ENCODE data around the gene RNU1-4. TPM values are rescaled to one million over a fixed set of nuclear protein-coding genes. Genes with fewer than 3 reads are reported as not detected.
"Not testable (repeated sequence)": the region's sequence is repeated elsewhere in the genome, so short reads cannot be mapped to it uniquely, and the experiment has no call there.

The RNU1-4 gene
- total RNA-seq, 1 donor from 2014 or later: 1,962 TPM

DNA sequence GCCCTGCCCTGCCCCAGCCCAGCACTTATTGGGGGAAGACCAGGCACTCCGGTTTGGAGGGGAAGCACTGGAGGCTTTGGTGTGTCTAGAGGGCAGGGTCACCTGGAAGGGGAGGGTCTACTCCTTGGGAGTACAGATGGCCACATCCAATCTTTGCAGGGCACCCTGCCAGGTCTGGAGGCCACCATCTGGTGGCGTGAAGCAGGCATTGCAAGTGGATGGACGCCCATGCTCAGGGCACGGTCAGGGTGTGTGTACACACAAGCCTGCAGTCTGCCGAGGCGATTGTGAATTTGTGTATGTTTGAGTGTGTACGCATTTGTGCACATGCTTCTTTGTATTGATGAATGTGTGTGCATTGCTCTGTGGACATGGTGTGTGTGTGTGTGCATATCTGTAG, 37.2 kb upstream of the RNU1-4 start:
- H3K27ac Mint-ChIP-seq; H3K27me3 Mint-ChIP-seq; H3K9me3 Mint-ChIP-seq; H3K4me1 Mint-ChIP-seq; H3K4me3 Mint-ChIP-seq; H3K36me3 Mint-ChIP-seq (ENCODE audit: low read depth); intact Hi-C loops (cut with micrococcal nuclease); DNase-seq: not testable (repeated sequence)

DNA sequence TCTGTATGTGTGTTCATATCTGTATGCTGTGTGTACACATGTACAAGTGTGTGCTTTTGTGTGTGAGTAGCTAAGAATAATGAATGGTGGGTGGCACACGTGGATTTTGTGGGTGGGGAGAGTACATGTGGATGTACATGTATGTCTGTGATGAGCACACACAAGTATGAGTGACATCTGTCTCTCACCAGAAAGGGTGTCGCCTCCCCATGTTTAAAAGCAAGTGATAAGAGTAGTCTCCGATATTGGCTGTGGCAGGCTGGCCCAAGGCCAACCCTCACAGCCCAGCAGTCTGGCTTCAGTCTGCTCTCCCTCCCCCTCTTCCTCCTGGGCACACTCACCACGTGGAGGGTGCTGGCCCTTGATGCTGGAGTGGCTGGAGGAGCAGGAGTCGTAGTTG, 36.7 kb upstream of the RNU1-4 start:
- H3K9me3 Mint-ChIP-seq; H3K4me3 Mint-ChIP-seq; H3K27me3 Mint-ChIP-seq; DNase-seq; H3K4me1 Mint-ChIP-seq; H3K27ac Mint-ChIP-seq; intact Hi-C loops (cut with micrococcal nuclease); H3K36me3 Mint-ChIP-seq (ENCODE audit: low read depth): not testable (repeated sequence)

DNA sequence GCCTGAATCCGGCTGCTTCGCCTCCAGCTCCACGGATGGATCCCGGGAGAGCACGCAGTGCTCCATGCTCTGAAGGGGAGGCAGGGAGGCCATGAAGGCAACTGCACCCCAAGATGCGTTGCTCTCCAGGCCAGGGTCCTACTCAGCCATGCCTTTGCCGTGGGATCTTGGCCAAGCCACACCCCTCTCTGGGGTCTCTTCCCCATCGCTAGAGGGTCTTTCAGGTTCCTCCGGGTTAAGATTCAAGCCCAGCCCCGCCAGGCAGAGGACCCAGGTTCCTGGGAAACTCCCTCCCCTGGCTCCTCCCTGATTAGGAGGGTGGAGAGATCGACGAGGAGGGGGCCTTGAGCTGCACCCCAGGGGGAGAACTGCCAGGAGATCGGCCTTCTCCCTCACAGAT, 36.2 kb upstream of the RNU1-4 start:
- H3K27ac Mint-ChIP-seq; H3K27me3 Mint-ChIP-seq; intact Hi-C loops (cut with micrococcal nuclease); H3K4me3 Mint-ChIP-seq; H3K36me3 Mint-ChIP-seq (ENCODE audit: low read depth); DNase-seq; H3K4me1 Mint-ChIP-seq; H3K9me3 Mint-ChIP-seq: not testable (repeated sequence)

DNA sequence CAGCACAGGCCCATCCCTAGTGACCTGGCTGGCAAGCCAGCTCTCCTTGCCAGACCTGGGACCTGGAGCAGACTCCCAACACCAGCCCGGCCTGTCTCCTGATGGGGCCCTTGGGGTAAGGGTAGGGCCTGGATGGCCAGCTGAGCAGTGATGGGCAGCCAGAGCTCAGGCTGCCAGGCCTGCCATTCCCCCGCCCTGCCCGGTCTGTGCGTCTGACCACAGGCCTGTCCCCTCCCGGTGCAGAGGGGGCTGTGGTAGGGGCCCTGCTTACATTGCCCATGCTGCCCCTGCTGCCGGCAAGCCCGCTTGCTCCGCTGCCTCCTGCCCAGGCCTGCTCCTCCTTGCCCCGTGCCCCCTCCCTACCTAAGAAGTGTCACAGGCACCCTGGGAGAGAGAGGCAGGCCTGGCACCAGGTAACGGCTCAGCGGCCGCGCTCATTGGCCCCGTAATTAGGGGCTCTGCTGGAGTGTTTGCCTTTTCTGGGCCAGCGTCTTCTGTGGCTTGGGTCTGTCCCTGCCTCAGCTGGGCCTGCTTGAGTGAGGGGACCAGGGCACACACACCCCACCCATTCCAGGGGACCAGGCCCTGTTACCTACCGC, 35.7 kb upstream of the RNU1-4 start:
- intact Hi-C loops (cut with micrococcal nuclease); H3K4me3 Mint-ChIP-seq; H3K27ac Mint-ChIP-seq; H3K27me3 Mint-ChIP-seq; H3K9me3 Mint-ChIP-seq; H3K36me3 Mint-ChIP-seq (ENCODE audit: low read depth); H3K4me1 Mint-ChIP-seq; DNase-seq: not testable (repeated sequence)

DNA sequence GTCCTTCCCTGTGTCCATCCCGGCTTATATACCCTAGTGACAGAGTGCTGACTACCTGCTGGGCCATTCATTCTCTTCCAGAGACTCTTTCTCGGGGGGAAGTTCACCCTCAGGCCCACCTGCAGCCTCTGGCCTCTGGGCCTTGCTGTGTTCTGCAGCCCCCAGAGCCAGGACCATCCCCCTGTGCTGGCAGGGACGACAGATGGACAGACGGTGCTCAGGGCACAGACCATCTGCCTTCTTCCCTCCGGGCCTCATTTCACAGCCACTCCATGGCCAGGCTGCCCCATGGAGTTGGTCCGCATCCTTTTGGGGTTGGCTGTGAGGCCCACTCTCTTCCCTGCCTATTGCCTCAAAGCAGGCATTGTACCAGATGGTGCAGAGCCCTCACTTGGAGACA, 34.0 kb upstream of the RNU1-4 start:
- H3K36me3 Mint-ChIP-seq (ENCODE audit: low read depth); H3K4me1 Mint-ChIP-seq; H3K27me3 Mint-ChIP-seq; H3K9me3 Mint-ChIP-seq; H3K27ac Mint-ChIP-seq; intact Hi-C loops (cut with micrococcal nuclease); H3K4me3 Mint-ChIP-seq; DNase-seq: not testable (repeated sequence)

DNA sequence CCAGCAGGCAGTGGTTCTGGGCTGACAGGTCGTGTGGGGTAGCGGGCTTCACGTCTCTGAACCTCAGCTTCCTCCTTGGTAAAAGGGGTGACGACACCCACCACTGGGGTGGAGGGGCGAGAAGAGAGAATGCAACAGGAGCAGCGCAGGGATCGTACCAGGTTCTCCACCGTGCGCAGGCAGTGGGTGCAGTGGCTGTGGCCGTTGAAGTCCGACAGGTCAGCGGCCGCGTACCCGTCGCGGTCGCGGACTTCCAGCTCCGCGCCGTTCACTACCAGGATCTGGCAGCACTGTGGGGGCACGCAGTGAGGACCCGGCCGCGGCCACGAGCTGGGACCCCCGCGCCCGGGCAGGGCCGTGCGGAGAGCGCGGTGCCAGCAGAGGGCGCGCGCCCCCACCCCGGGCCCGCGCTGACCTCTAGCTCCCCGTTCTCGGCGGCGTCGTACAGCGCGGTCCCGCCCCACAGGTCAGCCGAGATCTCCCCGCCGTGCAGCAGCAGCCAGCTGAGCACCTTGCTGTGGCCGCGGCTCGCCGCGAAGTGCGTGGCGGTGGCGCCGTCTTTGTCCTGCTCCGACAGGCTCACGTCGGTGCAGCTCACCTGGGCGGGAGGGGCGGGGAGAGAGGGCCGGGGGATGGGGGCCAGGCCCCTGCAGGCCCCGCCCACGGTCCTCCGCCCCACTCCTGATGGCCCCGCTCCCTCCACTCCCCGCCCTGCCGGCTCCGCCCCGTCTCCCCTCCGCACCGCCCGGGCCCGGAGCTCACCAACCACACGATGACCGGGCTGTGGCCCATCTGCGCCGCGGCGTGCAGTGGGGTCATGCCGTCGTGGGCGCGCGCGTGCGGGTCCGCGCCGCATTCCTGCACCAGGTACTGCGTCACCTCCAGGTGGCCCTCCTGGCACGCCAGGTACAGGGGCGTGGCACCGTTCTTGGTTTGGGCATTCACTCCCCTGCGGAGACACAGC, 32.9 kb upstream of the RNU1-4 start:
- H3K4me1 Mint-ChIP-seq; H3K4me3 Mint-ChIP-seq; H3K27ac Mint-ChIP-seq; DNase-seq; intact Hi-C loops (cut with micrococcal nuclease); H3K9me3 Mint-ChIP-seq; H3K27me3 Mint-ChIP-seq; H3K36me3 Mint-ChIP-seq (ENCODE audit: low read depth): not testable (repeated sequence)

DNA sequence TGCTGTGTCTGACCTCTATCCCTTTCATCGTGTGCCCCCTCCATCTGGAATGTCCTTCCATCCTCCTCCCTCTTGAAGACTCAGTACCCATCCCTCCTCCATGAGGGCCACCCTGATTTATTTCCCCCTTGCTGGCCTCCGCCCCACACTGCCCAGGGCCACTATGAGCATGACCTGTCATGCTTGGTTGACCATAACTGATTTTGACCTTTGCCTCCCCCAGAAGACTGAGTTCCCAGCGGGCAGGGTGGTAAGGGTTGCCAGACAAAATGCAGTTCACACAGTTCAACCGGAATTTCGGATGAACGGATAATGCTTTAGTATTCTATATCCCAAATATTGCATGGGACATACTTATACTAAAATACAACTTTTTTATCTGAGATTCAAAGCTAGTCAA, 31.6 kb upstream of the RNU1-4 start:
- H3K27ac Mint-ChIP-seq; H3K4me1 Mint-ChIP-seq; DNase-seq; intact Hi-C loops (cut with micrococcal nuclease); H3K4me3 Mint-ChIP-seq; H3K27me3 Mint-ChIP-seq; H3K36me3 Mint-ChIP-seq (ENCODE audit: low read depth); H3K9me3 Mint-ChIP-seq: not testable (repeated sequence)

DNA sequence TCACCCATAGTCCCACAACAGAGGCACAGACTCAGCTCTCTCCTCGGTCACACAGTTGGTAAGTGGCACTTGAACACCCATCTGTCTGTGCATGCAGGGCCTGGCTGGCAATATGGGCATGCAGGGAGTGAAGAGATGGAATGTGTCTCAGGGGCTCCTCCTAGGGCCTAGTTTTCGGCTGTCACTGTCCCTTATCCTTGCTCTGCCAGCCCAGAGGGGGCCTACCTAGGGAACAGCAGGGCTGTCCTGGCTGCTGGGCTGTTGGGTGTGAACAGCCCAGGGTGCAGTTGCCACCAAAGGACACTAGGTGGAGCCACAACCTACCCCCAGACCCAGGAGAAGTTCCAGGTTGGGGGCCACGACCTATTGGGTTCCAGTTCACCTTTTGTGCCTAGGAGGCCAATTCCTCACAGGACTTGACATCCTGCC, 30.6 kb upstream of the RNU1-4 start:
- peak; percentile 72 for DNase-seq
- H3K36me3 Mint-ChIP-seq (ENCODE audit: low read depth); H3K27me3 Mint-ChIP-seq; H3K27ac Mint-ChIP-seq; intact Hi-C loops (cut with micrococcal nuclease); H3K4me1 Mint-ChIP-seq; H3K9me3 Mint-ChIP-seq; H3K4me3 Mint-ChIP-seq: not testable (repeated sequence)

DNA sequence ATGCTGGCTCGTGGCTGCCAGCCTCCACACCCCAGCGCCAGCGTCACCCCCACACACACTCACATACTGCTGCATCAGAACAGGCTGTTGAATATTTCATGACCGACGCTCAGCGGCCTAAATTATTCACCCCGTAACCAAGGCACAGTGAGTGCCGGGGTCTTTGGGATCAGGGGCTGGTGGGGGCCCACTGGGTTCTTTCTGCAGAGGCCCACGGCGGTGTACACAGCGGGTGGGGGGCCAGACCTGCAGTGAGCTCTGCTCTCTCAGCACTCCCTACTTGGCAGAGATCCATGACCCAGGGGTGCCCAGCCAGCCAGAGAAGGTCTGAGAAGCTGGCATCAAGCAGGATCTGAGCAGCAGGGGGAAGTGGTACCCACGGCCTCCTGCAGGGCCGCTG, 29.7 kb upstream of the RNU1-4 start:
- H3K27me3 Mint-ChIP-seq: not testable (repeated sequence)

DNA sequence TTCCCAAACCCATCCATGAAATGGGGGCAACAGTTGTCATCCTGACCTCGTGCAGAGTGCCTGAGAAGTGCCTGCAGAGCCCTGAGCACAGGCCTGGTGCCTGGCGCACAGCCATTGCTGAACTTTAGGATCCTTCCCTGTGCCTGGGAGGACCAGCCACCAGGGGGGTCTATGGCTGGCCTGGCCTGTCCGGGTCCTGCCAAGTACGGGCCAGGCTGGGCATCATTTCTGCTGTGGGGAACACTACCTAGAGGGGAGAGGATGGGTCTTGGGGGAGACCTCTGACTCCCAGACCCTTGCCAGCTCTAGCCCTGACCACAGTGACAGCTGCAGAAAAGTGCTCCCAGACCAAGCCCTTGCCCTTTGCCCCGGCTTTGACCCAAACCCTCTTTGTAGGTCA, 28.2 kb upstream of the RNU1-4 start:
- H3K27ac Mint-ChIP-seq; H3K4me3 Mint-ChIP-seq; H3K4me1 Mint-ChIP-seq; H3K36me3 Mint-ChIP-seq (ENCODE audit: low read depth); intact Hi-C loops (cut with micrococcal nuclease); H3K9me3 Mint-ChIP-seq; H3K27me3 Mint-ChIP-seq; DNase-seq: not testable (repeated sequence)

More for the DNA sequence above, 29.7 kb upstream of the RNU1-4 start:
- H3K27ac Mint-ChIP-seq; H3K4me1 Mint-ChIP-seq; H3K36me3 Mint-ChIP-seq (ENCODE audit: low read depth); H3K9me3 Mint-ChIP-seq; intact Hi-C loops (cut with micrococcal nuclease); H3K4me3 Mint-ChIP-seq; DNase-seq: not testable (repeated sequence)

DNA sequence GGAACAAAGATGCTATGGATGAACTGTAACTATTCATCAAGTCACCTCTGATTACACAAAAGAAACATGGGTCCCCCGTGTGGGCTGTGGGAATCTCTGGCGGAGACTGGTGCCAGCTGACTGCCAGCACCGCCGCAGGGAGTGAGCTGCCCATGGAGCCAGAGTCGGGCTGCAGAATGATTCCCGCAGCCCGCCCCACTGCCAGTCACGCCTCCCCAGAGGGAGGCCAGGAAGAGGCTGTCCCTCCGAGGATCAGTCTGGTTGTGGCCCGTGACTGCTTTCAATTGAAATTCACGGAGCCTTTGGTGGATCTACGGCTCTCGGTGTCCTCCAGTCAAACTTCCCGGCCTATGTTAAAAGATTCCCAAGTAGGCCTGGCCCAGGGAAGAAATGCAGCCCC, 27.7 kb upstream of the RNU1-4 start:
- H3K9me3 Mint-ChIP-seq; intact Hi-C loops (cut with micrococcal nuclease); H3K36me3 Mint-ChIP-seq (ENCODE audit: low read depth); H3K27ac Mint-ChIP-seq; H3K4me1 Mint-ChIP-seq; H3K27me3 Mint-ChIP-seq; H3K4me3 Mint-ChIP-seq; DNase-seq: not testable (repeated sequence)

DNA sequence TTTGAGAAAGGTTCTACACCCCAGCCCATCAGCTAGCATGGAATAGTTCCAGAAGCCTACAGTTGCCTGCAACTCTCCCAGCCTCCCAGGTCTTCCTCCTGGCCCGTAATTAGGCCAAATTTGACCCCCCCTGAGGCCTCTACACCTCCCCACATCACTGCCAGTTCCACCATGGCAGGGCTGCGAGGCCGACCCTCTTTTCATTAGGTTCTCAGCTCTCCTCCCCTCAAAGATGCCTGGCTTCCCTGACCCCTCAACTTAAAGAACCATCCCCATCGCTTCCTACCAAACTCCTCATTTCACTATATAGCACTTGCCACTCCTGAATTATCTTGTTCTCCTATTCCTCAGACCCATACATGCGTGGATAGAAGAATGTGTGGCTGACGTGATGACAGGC, 27.3 kb upstream of the RNU1-4 start:
- H3K27me3 Mint-ChIP-seq; H3K4me1 Mint-ChIP-seq; H3K27ac Mint-ChIP-seq; intact Hi-C loops (cut with micrococcal nuclease); H3K9me3 Mint-ChIP-seq; DNase-seq; H3K4me3 Mint-ChIP-seq; H3K36me3 Mint-ChIP-seq (ENCODE audit: low read depth): not testable (repeated sequence)

DNA sequence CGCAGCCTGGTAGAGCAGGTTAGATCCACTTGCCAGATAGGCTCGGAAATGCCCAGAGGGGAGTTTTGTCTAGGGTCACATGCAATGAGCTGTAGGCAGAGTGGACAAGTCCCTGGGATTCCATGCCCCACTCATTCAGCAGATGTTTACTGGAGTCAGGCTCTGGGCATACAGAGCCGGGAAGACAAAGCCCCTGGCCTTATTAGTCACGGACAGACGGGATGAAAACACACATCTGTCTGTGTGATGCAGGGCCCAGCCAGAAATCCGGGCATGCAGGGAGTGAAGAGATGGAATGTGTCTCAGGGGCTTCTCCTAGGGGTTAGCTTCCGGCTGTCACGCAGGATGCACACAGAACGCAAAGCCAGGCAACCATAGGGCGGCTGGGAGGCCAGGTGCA, 26.8 kb upstream of the RNU1-4 start:
- H3K36me3 Mint-ChIP-seq (ENCODE audit: low read depth); H3K27me3 Mint-ChIP-seq; DNase-seq; H3K4me3 Mint-ChIP-seq; intact Hi-C loops (cut with micrococcal nuclease); H3K27ac Mint-ChIP-seq; H3K4me1 Mint-ChIP-seq; H3K9me3 Mint-ChIP-seq: not testable (repeated sequence)

DNA sequence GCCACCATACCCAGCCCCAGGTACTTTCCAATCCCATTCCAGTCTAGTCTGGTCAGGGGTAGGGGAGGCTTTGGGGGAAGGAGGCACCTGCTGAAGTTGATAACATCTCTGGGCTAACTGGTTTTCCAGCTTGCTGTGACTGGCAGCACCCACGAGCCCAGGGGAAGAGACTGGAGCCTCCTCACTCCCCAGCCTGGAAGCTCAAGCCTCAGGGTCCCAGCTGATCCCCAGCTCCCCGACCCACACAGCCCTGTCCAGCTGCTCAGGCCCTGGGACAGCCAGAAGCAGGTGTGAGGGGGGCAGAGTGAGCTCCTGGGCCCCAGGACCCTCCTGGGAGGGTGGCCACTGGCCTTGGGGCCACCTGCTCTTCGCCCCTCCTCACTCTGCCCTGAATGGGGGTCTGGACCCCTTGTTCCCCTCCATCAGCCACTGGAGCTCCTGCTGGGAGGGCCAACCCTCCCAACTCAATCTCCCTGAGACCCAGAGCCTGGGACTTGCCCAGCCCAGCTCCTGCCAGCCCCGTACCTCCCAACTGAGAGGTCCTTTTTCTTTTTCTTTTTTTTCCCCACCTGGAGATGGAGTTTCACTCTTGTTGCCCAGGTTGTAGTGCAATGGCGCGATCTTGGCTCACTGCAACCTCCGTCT, 23.5 kb upstream of the RNU1-4 start:
- no peaks in the 10 kb centered on the region for H3K4me1 Mint-ChIP-seq
- no peaks in the 10 kb centered on the region for H3K9me3 Mint-ChIP-seq
- DNase-seq: peak; percentile 53
- H3K36me3 Mint-ChIP-seq (ENCODE audit: low read depth): no peaks in the 10 kb centered on the region
- H3K4me3 Mint-ChIP-seq: no peak overlapping the region
- H3K27me3 Mint-ChIP-seq: peaks cover 16% of the 10 kb centered on the region
- H3K27ac Mint-ChIP-seq: no peak overlapping the region
- intact Hi-C loops (cut with micrococcal nuclease): no loop called here

Measured in activated CD4-positive, alpha-beta T cell treated with anti-CD3 and anti-CD28 coated beads, Interleukin-2, amount 10 ng/mL, durations not matched to agents 24 days and 14 days (primary cell).